Endothelial cell of umbilical vein (primary cell): ENCODE data around the gene B3GALT6. TPM values are rescaled to one million over a fixed set of nuclear protein-coding genes. Genes with fewer than 3 reads are reported as not detected.

Source experiments
- BruUV-seq: library from RNA; stranded (reverse); fragments of 400-500 nt; replicated peaks from 2 replicates; lab custom pipeline; 2021; lab: Mats Ljungman, UMichigan
- CTCF ChIA-PET: fragments of 300-600, 350-600 bp; sonication (Branson Sonifier 250); formaldehyde crosslinking; loops from one replicate; lab custom pipeline; 2021; ENCODE audit warnings: antibody characterized with exemption, inconsistent platforms; lab: Charles Lee
- POLR2A ChIA-PET: fragments of 300-600, 350-600 bp; sonication (Branson Sonifier 250); formaldehyde crosslinking; loops from one replicate; lab custom pipeline; 2021; ENCODE audit warnings: antibody characterized with exemption, inconsistent platforms; lab: Charles Lee
- DNase-seq: peaks from one replicate; pipeline ENCODE4 v3.0.0-alpha.2; 2011; ENCODE audit warnings: low read depth, low spot score
- FAIRE-seq: peaks from 2 replicates; lab custom pipeline; 2011; peaks lifted over from hg19 to GRCh38; lab: Jason Lieb, UNC
- H2AFZ ChIP-seq: 2 replicates; pipeline ENCODE4 v1.6.0; 2012; ENCODE audit warnings: low read depth, low read length, control low read depth, inconsistent platforms
- H3K27ac ChIP-seq: 2 replicates; pipeline ENCODE4 v1.5.1; 2011; ENCODE audit warnings: low read depth, mild to moderate bottlenecking, control low read depth, low read length, moderate library complexity; ENCODE audit not compliant: insufficient read depth
- H3K27me3 ChIP-seq, 2 experiments: 2 replicates each; pipeline versions ENCODE4 v1.6.0 to v1.6.1; 2011; ENCODE audit warnings: low read length in 2 of 2, mixed read lengths in 1 of 2; ENCODE audit not compliant: control insufficient read depth in 2 of 2, insufficient read depth in 2 of 2
- H3K36me3 ChIP-seq, 2 experiments: 2 replicates in 1 of 2; 3 replicates in 1 of 2; pipeline ENCODE4 v1.5.1; 2011; ENCODE audit warnings: low read length in 2 of 2, mild to moderate bottlenecking in 1 of 2, moderate library complexity in 1 of 2; ENCODE audit not compliant: control insufficient read depth in 2 of 2, insufficient read depth in 2 of 2; ENCODE audit errors: extremely low read depth in 1 of 2
- H3K4me1 ChIP-seq: 3 replicates; pipeline ENCODE4 v1.5.1; 2011; ENCODE audit warnings: mild to moderate bottlenecking, low read length; ENCODE audit not compliant: control insufficient read depth, insufficient read depth; ENCODE audit errors: extremely low read depth
- H3K4me2 ChIP-seq: 2 replicates; pipeline ENCODE4 v1.6.1; 2011; ENCODE audit warnings: low read length, control low read depth, mixed read lengths; ENCODE audit not compliant: insufficient read depth
- H3K4me3 ChIP-seq, 3 experiments: fragments of 200-600 bp in 1 of 3; sonication (generic), shearing (Covaris generic) in 1 of 3; replicated peaks in 1 of 3; 2 replicates each; pipeline ENCODE4 v1.5.1; 2011 to 2016; ENCODE audit warnings: control low read depth in 3 of 3, low read length in 3 of 3, mild to moderate bottlenecking in 2 of 3, inconsistent platforms in 1 of 3, low read depth in 1 of 3, moderate library complexity in 1 of 3; ENCODE audit not compliant: insufficient read depth in 1 of 3
- H3K79me2 ChIP-seq: 2 replicates; pipeline ENCODE4 v1.6.0; 2012; ENCODE audit warnings: low read length, inconsistent platforms; ENCODE audit not compliant: control insufficient read depth, insufficient read depth
- H3K9ac ChIP-seq: replicated peaks from 2 replicates; pipeline ENCODE3; 2011; ENCODE audit warnings: low read length, control low read depth; ENCODE audit not compliant: insufficient read depth; ENCODE audit errors: extremely low read depth
- H3K9me1 ChIP-seq: replicated peaks from 3 replicates; pipeline ENCODE4 v1.6.0; 2011; ENCODE audit warnings: mild to moderate bottlenecking, low read length; ENCODE audit not compliant: control insufficient read depth, insufficient read depth; ENCODE audit errors: extremely low read depth
- H3K9me3 ChIP-seq: replicated peaks from 2 replicates; pipeline ENCODE4 v1.5.1; 2012; ENCODE audit warnings: low read length, inconsistent platforms; ENCODE audit not compliant: control insufficient read depth, insufficient read depth
- H4K20me1 ChIP-seq: replicated peaks from 2 replicates; pipeline ENCODE3; 2011; ENCODE audit warnings: mild to moderate bottlenecking, low read length; ENCODE audit not compliant: control insufficient read depth, insufficient read depth; ENCODE audit errors: extremely low read depth
- CTCF ChIP-seq, 2 donors: IDR thresholded peaks; 1 replicate in 1 of 2; 2 replicates in 1 of 2; pipeline ENCODE4 v1.5.1; 2011; ENCODE audit warnings: low read length in 2 of 2, mild to moderate bottlenecking in 2 of 2, moderate library complexity in 2 of 2, control low read depth in 1 of 2, inconsistent platforms in 1 of 2, low read depth in 1 of 2; ENCODE audit not compliant: insufficient read depth in 1 of 2; ENCODE audit errors: extremely low read depth in 1 of 2
- EZH2 ChIP-seq: IDR thresholded peaks from 2 replicates; pipeline ENCODE4 v1.6.1; 2012; ENCODE audit warnings: borderline replicate concordance, low read depth, mild to moderate bottlenecking, moderate library complexity, low read length, inconsistent platforms; ENCODE audit not compliant: severe bottlenecking
- FOS ChIP-seq: IDR thresholded peaks from 2 replicates; pipeline ENCODE4 v1.6.1; 2011; ENCODE audit warnings: mild to moderate bottlenecking, low read length, moderate library complexity, borderline replicate concordance; ENCODE audit not compliant: insufficient read depth
- GATA2 ChIP-seq: IDR thresholded peaks from 2 replicates; pipeline ENCODE4 v1.7.0; 2011; ENCODE audit warnings: low read depth, mild to moderate bottlenecking, moderate library complexity, mixed read lengths, low read length; ENCODE audit not compliant: insufficient read length, insufficient read depth
- JUN ChIP-seq: IDR thresholded peaks from 2 replicates; pipeline ENCODE4 v1.6.1; 2011; ENCODE audit warnings: borderline replicate concordance, low read depth; ENCODE audit not compliant: insufficient read length, insufficient read depth
- MAX ChIP-seq: IDR thresholded peaks from 2 replicates; pipeline ENCODE4 v1.6.1; 2011; ENCODE audit not compliant: insufficient read depth, insufficient read length
- MYC ChIP-seq: IDR thresholded peaks from one replicate; pipeline ENCODE4 v1.6.1; 2011; ENCODE audit warnings: mild to moderate bottlenecking, low read depth, low read length
- POLR2A ChIP-seq: IDR thresholded peaks from 2 replicates; pipeline ENCODE4 v1.6.1; 2012; ENCODE audit warnings: low read depth, mild to moderate bottlenecking, control low read depth, low read length
- POLR2AphosphoS5 ChIP-seq: IDR thresholded peaks from 2 replicates; pipeline ENCODE4 v1.6.1; 2012; ENCODE audit warnings: low read depth, mild to moderate bottlenecking, control low read depth, low read length, moderate library complexity; ENCODE audit not compliant: insufficient read depth
- dilution Hi-C: fragments of 300-500 bp; cut with MboI; formaldehyde crosslinking; loops from one replicate; pipeline ENCODE4 v1.15.0; 2019; ENCODE audit warnings: low sequenced_read_pairs; ENCODE audit not compliant: extremely low pct_ligation_motif_present
- intact Hi-C: fragments of 100-400 bp; cut with micrococcal nuclease; formaldehyde crosslinking; loops from one replicate; pipeline ENCODE4 v1.10.0; 2022
- polyA plus RNA-seq, 4 experiments: library from polyadenylated mRNA; depleted of rRNA in 3 of 4; stranded (reverse) in 3 of 4; unstranded in 1 of 4; fragments of >200 nt; gene quantifications; 2 replicates each; pipeline versions ENCODE4 v1.2.1 to v1.2.3, GENCODE V29; 2011 to 2012; ENCODE audit warnings: missing spikeins in 1 of 4
- total RNA-seq: library from RNA; stranded (reverse); gene quantifications from 2 replicates; pipeline ENCODE4 v1.2.3, GENCODE V29; 2021

The B3GALT6 gene
- total and polyA plus RNA-seq, 2 donors (not counting 3 experiments of a cell fraction or from before 2014, with no cell fraction given), result 24.6 to 34.1 TPM

- FAIRE-seq (no peak), DNase-seq (no peak)
- Histone ChIP-seq H2AFZ (no peak overlapping the region), H3K4me3 (no peak overlapping the region), H3K9me3 (no peaks in the 10 kb centered on the region), H3K9me1 (no peaks in the 10 kb centered on the region), H3K27me3 (no peaks in the 10 kb centered on the region), H3K4me2 (no peak overlapping the region), H3K36me3 (peaks cover 6 to 48% of the 10 kb centered on the region in 2 experiments), H4K20me1 (no peaks in the 10 kb centered on the region), H3K79me2 (peaks cover 34% of the 10 kb centered on the region), H3K4me1 (no peaks in the 10 kb centered on the region), H3K9ac (no peak overlapping the region), H3K27ac (no peak overlapping the region)
- ChIA-PET CTCF (no interaction called here), POLR2A (no interaction called here)
- intact Hi-C loops (no loop called here), dilution Hi-C loops (no loop called here)
- no TSS peak for BruUV-seq
- TF ChIP-seq GATA2 (no peak), POLR2A (no peak), JUN (no peak), FOS (no peak), EZH2 (no peak), MAX (no peak), POLR2AphosphoS5 (no peak), MYC (no peak), CTCF (IDR thresholded peaks at IDR 0.05; ENCODE audit: extremely low read depth in 1 of 2, insufficient read depth in 1 of 2, low read depth in 1 of 2, low read length in 2 of 2) (no peak)
These were observed 8.1 kb upstream of the B3GALT6 start for GRCh38 chr1:1223891-1224290.
